ELR (cell line): ENCODE measurements around the gene PTPRN2.

Experiments
- DNase-seq: peaks from one replicate; pipeline ENCODE4 v3.0.0-alpha.2; 2015; ENCODE audit warnings: low read depth

Gene PTPRN2

GRCh38 chr7:158026636-158027265 is 560.9 kb downstream of the PTPRN2 start:
- no peak for DNase-seq

DNA sequence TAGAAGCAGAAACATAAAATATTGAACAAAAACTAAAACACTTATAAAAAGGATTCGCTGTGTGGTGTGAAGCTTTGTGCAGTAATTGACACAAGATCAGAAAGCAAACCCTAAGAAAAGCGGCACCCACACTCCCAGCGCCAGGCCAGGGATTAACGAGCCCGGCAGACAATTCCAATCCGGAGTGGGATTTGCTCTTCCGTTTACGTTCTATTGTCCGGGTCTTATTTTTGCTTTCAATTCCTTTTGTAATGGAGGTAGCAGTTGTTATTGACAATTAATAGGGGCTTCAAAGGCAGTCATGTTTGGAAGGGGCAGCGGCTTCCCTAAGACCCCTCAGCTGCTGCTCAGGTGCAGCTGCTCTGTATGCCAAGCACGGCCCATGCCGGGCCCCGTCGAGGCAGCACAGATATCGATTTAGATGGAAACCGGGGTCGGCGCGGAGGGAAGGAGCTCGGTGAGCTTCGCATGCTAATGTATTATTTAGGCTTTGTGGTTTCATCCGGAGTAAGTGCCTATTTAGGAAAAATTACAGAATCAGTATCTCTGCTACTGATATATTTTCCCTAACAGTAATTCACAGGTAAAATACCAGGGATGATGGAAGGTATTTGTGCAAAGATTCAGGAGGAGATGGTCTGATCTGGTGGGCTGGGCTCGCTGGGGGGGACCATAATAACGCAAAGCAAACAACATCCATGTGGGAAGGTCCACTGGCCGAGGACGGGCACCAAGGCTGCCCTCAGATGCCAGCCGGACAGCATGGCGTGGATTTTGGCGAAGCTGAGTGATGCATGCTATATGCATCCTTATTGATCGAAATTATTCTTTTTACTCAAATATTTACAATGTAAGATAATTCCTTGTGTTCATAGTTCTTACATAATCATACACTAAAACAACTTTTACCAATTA is 561.7 kb downstream of the PTPRN2 start:
- DNase-seq: no peak

DNA sequence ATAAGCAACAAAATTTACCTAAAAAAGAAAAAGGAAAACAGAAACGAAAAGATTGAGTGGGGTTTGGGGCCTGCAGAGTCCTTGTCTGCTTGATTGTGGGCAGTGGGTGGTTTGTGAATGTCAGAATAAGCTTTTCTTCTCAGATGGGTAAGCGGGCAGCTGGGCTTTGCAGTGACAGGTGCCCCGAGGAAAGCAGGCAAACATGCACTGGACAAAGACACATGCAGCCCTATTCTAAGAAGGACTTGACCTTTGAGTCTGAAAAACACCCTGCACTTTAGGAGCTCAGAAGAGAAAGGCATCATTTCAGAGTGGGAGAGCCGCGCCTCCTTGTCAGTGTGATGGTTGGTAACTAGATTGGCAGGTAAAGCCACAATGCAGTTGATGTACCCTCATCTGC is 562.7 kb downstream of the PTPRN2 start:
- DNase-seq: no peak

DNA sequence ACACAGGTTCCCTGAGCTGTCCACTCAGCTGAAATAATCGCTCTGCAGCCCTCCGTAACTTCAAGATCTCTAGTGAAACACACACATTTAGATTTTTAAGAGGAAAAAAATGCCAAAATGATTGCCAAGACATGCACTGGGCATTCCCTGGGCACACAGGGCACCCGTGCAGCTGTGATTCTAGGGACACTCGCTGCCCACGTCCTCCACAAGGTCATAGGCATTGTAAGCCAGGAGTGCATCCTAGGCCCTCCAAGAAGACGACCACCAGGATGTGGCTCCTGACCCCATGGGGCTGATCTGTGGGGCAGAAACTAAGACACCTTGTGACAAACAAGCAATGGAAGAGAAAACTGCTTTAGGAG is 563.3 kb downstream of the PTPRN2 start:
- no peak for DNase-seq

GRCh38 chr7:158023681-158024350 is 563.8 kb downstream of the PTPRN2 start:
- DNase-seq: no peak

GRCh38 chr7:158023157-158023556 is 564.5 kb downstream of the PTPRN2 start:
- DNase-seq: no peak

GRCh38 chr7:158022601-158023000 is 565.0 kb downstream of the PTPRN2 start:
- no peak for DNase-seq

GRCh38 chr7:158021836-158022235 is 565.8 kb downstream of the PTPRN2 start:
- no peak for DNase-seq

DNA sequence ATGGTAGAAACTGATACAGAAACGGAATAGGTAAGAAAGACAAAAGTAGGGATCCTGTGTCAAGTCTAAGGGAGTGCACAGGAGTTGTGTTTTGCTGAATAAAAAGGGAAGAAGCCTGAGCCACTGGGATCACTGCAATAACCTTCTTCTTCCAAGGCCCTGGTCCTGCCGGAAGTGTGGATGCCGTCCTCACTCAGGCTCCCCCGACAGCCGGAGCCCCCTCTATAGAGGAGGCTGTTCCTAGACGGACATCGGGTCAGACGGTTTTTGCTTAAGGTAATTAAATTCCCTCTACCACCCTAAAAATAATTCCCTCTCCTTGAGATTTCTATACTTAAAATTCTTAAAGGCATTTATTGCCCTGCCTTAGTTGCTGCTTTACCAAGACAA is 566.9 kb downstream of the PTPRN2 start:
- DNase-seq: no peak

- no peak for DNase-seq
Measured at GRCh38 chr7:158019726-158020705, 567.6 kb downstream of the PTPRN2 start.

DNA sequence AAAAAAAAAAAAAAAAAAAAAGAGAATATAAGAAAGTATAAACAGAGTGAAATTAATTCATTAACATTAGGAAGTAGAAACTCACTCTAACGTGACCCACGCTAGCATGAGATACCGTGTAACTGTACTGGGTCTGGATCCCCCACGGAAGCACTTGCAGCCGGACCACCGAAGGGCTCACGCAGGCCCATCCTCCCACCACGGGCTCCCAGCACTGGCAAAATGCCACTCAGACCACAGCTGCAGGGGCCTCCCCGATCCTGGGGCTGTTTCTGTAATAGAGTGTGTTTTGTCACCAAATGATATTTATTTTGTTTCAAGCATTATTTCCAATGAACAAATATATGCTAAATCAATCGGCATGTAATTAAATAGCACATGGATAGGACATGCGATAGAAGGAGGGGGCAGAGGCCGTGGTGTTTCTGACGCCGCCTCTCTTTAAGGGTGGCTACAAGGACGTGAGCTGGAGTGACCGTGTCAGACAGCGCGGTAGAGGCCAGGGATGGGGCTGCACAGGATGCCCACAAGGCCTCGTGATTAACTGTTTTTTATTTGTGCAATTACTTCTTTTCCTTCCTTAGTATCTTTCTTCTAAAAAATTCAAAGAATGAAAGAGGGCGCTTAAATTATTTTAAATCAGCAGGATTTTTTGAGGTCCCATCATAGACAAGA is 568.5 kb downstream of the PTPRN2 start:
- no peak for DNase-seq

DNA sequence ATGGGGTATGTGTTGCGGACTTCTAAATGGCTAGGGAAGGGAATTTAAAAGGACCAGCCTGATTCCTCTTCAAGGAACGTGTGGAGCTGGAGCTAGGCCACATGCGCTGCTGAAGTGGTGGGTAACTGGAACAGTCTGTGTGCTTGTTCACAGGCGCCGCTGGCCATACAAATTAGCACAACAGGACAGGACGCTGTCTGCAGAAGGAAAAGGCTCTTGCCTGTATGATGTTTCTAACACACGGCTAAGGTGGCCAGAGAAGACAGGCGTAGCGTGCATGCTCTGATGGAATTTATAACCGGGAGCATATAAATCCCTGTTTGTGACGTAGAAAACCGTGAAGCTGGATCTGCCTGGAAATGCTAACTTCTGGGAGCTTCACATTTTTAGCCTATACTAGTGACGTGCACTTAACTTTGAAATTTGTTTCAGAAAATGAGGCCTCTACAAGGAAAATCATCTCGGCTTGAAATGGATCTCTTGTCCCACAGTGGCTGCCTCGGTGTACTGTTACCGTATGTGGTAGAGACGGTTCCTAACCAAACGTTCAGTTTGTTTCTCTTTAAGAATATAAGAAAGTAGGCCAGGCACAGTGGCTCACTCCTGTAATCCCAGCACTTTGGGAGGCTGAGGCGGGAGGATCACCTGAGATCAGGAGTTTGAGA is 569.4 kb downstream of the PTPRN2 start:
- no peak for DNase-seq

DNA sequence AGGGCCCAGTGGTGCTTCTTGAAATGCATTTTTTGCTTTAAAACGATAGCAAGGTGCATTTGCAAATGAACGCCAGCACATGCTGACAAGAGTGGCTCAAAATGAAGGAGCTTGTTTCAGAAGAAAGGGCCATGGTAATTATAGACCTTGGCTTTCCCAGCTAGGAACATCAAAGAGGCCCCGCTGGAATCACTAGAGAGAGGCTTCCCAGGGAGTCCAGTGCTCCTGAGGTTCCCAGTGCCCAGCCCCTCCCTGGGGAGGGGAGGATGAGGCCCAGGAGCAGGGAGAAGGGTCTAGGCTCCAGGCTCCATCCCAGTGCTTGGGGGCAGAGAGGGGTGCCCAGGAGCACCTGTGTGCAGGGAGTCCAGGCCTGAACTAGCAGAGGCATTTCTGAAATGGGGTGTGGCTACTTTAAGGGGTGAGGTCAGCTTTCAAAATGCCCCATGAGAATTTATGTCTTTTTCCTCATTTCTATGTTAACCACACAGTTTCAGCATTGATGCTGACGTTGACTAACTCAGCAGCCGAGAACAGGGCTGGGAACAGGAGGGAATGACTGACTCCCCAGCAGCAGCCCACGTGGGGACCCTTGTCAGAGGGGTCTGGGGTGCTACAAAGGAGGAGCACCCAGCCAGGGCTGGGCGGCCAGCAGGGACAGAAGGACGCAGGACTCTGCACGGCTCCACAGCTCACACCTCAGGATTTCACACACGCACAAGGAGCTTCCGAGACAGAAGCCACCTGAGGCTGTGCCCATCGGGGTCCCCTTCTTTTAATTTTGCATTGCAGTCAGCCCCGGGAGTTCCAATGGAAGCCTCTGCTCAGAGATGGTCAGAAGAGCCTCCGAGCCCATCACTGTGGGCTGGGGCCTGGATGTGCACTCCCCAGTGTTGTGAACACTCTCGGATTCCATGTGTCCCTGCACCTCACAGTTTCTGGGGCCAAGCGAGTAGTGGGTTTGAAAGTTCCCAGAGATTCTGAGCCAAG is 570.2 kb downstream of the PTPRN2 start:
- no peak for DNase-seq

DNA sequence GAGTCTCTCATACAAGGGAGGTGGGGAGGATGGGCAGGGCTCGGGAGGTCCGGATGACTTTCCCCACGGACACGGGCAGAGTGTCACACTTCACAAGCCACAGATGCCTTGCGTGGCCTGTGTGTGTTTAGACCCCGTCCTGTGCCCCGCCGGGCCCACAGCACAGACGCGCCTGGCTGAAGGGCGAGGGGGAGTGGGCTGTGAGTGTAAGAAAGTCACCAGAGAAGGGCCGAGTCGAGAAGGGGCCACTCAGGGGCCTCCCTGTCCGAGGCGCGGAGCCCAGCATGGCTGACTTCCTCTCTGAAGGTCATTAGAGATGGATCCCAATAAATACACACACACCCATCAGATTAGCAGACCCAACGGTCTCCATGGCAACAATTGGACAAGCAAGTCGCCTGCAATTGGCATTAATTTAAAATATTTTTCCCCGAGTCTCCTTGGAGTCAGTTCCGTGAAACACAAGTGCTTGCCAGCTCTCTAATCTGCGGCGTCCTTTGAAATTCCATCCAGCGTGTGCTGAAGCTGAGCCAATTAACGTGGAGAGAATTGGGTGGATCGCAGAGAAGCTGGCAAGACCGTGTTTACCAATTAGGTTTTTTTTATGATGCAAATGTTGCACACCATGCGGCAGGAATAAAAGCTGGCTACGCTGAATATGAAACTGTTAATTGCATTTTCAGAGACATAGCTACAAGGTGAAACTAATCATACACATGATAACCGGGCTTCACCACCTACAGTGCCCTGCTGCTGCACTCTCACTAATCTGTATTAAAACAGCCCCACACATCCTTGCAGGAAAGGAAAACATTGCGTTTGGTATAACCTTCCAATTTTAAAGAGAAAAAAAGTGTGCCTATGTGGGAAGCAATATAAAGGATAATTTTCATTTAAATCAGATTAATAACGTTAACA is 571.2 kb downstream of the PTPRN2 start:
- no peak for DNase-seq

- no peak for DNase-seq
Measured at GRCh38 chr7:158015403-158016179, 572.0 kb downstream of the PTPRN2 start.

- no peak for DNase-seq
Measured at GRCh38 chr7:158014976-158015375, 572.6 kb downstream of the PTPRN2 start.

- DNase-seq: no peak
Measured at GRCh38 chr7:158013085-158013668, 574.4 kb downstream of the PTPRN2 start.
